Coronary artery (tissue), 2 donors: ENCODE results near the gene ZSWIM5.
"Not testable (repeated sequence)": the region's sequence is repeated elsewhere in the genome, so short reads cannot be mapped to it uniquely, and the experiment has no call there.

Experiments used
- DNase-seq: peaks from one replicate; pipeline ENCODE4 v3.0.0-alpha.2; 2017; ENCODE audit warnings: low spot score
- H3K27ac ChIP-seq, 2 donors: fragments of 200-600 bp; sonication (generic); one replicate each; pipeline ENCODE4 v1.5.1; 2016 to 2019
- H3K4me3 ChIP-seq: fragments of 200-600 bp; sonication (generic); 2 replicates; pipeline ENCODE4 v1.5.1; 2016; ENCODE audit warnings: mild to moderate bottlenecking, moderate library complexity
- CTCF ChIP-seq: fragments of 200-600 bp; sonication (generic); IDR thresholded peaks from one replicate; pipeline ENCODE4 v1.5.1; 2019; ENCODE audit warnings: antibody characterized with exemption

The ZSWIM5 gene

GRCh38 chr1:45177452-45177851 lies 29.0 kb downstream of the ZSWIM5 start:
- Histone ChIP-seq H3K4me3 (no peak overlapping the region), H3K27ac (no peak overlapping the region)
- no peak for DNase-seq
- no peak for TF ChIP-seq CTCF

GRCh38 chr1:45172764-45173163 lies 33.6 kb downstream of the ZSWIM5 start:
- TF ChIP-seq CTCF = no peak
- H3K4me3 ChIP-seq = no peak overlapping the region
- DNase-seq = no peak
- no peak overlapping the region for H3K27ac ChIP-seq

GRCh38 chr1:45172005-45172404 lies 34.4 kb downstream of the ZSWIM5 start:
- Histone ChIP-seq H3K4me3 (no peak overlapping the region), H3K27ac (no peak overlapping the region)
- DNase-seq = no peak
- no peak for TF ChIP-seq CTCF

- no peak overlapping the region for H3K27ac ChIP-seq
Observed at GRCh38 chr1:45171575-45171974, 34.8 kb downstream of the ZSWIM5 start.

GRCh38 chr1:45170151-45170742 lies 36.2 kb downstream of the ZSWIM5 start:
- Histone ChIP-seq H3K4me3 (no peak overlapping the region), H3K27ac (no peak overlapping the region)
- no peak for TF ChIP-seq CTCF
- no peak for DNase-seq

More at GRCh38 chr1:45171575-45171974, 34.8 kb downstream of the ZSWIM5 start:
- no peak for TF ChIP-seq CTCF
- H3K4me3 ChIP-seq = no peak overlapping the region
- DNase-seq = no peak

GRCh38 chr1:45167947-45168346 lies 38.5 kb downstream of the ZSWIM5 start:
- not testable (repeated sequence) for H3K27ac ChIP-seq, H3K4me3 ChIP-seq, DNase-seq

GRCh38 chr1:45164307-45164706 lies 42.1 kb downstream of the ZSWIM5 start:
- H3K4me3 ChIP-seq, H3K27ac ChIP-seq, DNase-seq: not testable (repeated sequence)

- H3K4me3 ChIP-seq, H3K27ac ChIP-seq, DNase-seq: not testable (repeated sequence)
Observed at GRCh38 chr1:45163111-45163510, 43.3 kb downstream of the ZSWIM5 start.

- DNase-seq = not testable (repeated sequence)
Observed at GRCh38 chr1:45162041-45163035, 44.1 kb downstream of the ZSWIM5 start.

More at GRCh38 chr1:45162041-45163035, 44.1 kb downstream of the ZSWIM5 start:
- H3K27ac ChIP-seq, H3K4me3 ChIP-seq: not testable (repeated sequence)
